ENCODE results near the gene VARS1. TPM values are rescaled to one million over a fixed set of nuclear protein-coding genes. Genes with fewer than 3 reads are reported as not detected.
A peak's percentile ranks its signal among the peaks of the same experiment; 100 is the strongest.
"Not testable (repeated sequence)": the region's sequence is repeated elsewhere in the genome, so short reads cannot be mapped to it uniquely, and the experiment has no call there.

VARS1 gene
- total and polyA plus RNA-seq, 2 experiments from 2014 or later, result 49.7 to 51.5 TPM

- Histone ChIP-seq H3K27ac (peak overlapping the region; percentile 28), H3K36me3 (peaks cover 3% of the 10 kb centered on the region), H3K4me3 (no peak overlapping the region), H3K4me1 (ENCODE audit: low read depth) (peaks cover 7% of the 10 kb centered on the region), H3K27me3 (no peaks in the 10 kb centered on the region), H3K9me3 (ENCODE audit: low read depth) (no peaks in the 10 kb centered on the region)
- TF ChIP-seq CTCF (IDR thresholded peaks at IDR 0.05; ENCODE audit: low read depth, low read length), result no peak
- no peak for DNase-seq (ENCODE audit: low read depth in 1 of 2, low spot score in 1 of 2)
Measured at GRCh38 chr6:31796993-31797385, 1.4 kb upstream of the VARS1 start.

- Histone ChIP-seq H3K9me3 (ENCODE audit: low read depth) (no peaks in the 10 kb centered on the region), H3K27ac (peak overlapping the region; percentile 100), H3K4me3 (peak overlapping the region; percentile 76), H3K4me1 (ENCODE audit: low read depth) (peaks cover 7% of the 10 kb centered on the region), H3K27me3 (no peaks in the 10 kb centered on the region), H3K36me3 (peaks cover 6% of the 10 kb centered on the region)
- DNase-seq (ENCODE audit: low read depth in 1 of 2, low spot score in 1 of 2), result peak; percentile 5 to 29
- no peak for TF ChIP-seq CTCF (IDR thresholded peaks at IDR 0.05; ENCODE audit: low read depth, low read length)
Measured at GRCh38 chr6:31794866-31795615, 511 bp downstream of the VARS1 start.

GRCh38 chr6:31794294-31794865 is 1.2 kb downstream of the VARS1 start:
- Histone ChIP-seq H3K36me3 (peaks cover 6% of the 10 kb centered on the region), H3K4me1 (ENCODE audit: low read depth) (peaks cover 7% of the 10 kb centered on the region), H3K27me3 (no peaks in the 10 kb centered on the region), H3K4me3 (peak overlapping the region; percentile 76), H3K27ac (peak overlapping the region; percentile 100), H3K9me3 (ENCODE audit: low read depth) (no peaks in the 10 kb centered on the region)
- DNase-seq (ENCODE audit: low read depth in 1 of 2, low spot score in 1 of 2), result peak in 1 of 2 donors; percentile 52
- TF ChIP-seq CTCF (IDR thresholded peaks at IDR 0.05; ENCODE audit: low read depth, low read length), result no peak

- H3K9me3 ChIP-seq (ENCODE audit: low read depth); H3K27me3 ChIP-seq; H3K36me3 ChIP-seq; DNase-seq (ENCODE audit: low read depth in 1 of 2, low spot score in 1 of 2); H3K4me1 ChIP-seq (ENCODE audit: low read depth); H3K27ac ChIP-seq: not testable (repeated sequence)
- H3K4me3 ChIP-seq, result peak overlapping the region; percentile 76
Measured at GRCh38 chr6:31793927-31794245, 1.7 kb downstream of the VARS1 start.

- no peak overlapping the region for H3K4me3 ChIP-seq
- H3K27ac ChIP-seq, result no peak overlapping the region
- peaks cover 9% of the 10 kb centered on the region for H3K36me3 ChIP-seq
- DNase-seq (ENCODE audit: low read depth in 1 of 2, low spot score in 1 of 2), result peak in 1 of 2 donors; percentile 18
- TF ChIP-seq CTCF (IDR thresholded peaks at IDR 0.05; ENCODE audit: low read depth, low read length), result no peak
- peaks cover 7% of the 10 kb centered on the region for H3K4me1 ChIP-seq (ENCODE audit: low read depth)
- no peaks in the 10 kb centered on the region for H3K9me3 ChIP-seq (ENCODE audit: low read depth)
- H3K27me3 ChIP-seq, result no peaks in the 10 kb centered on the region
Measured at GRCh38 chr6:31792761-31793171, 2.8 kb downstream of the VARS1 start.

- H3K9me3 ChIP-seq (ENCODE audit: low read depth), result no peaks in the 10 kb centered on the region
- H3K36me3 ChIP-seq, result peaks cover 9% of the 10 kb centered on the region
- H3K4me3 ChIP-seq, result no peak overlapping the region
- no peak for DNase-seq (ENCODE audit: low read depth in 1 of 2, low spot score in 1 of 2)
- no peaks in the 10 kb centered on the region for H3K27me3 ChIP-seq
- peaks cover 7% of the 10 kb centered on the region for H3K4me1 ChIP-seq (ENCODE audit: low read depth)
- TF ChIP-seq CTCF (IDR thresholded peaks at IDR 0.05; ENCODE audit: low read depth, low read length), result no peak
- no peak overlapping the region for H3K27ac ChIP-seq
Measured at GRCh38 chr6:31792090-31792374, 3.5 kb downstream of the VARS1 start.
